ENCODE measurements around the gene DLGAP4. TPM values are rescaled to one million over a fixed set of nuclear protein-coding genes. Genes with fewer than 3 reads are reported as not detected.

DLGAP4 gene
- total and polyA plus RNA-seq, 10 donors, result 12.0 to 60.9 (median 45.9) TPM

GRCh38 chr20:36425166-36425565 is 119.0 kb downstream of the DLGAP4 start:
- Histone ChIP-seq H3K36me3 (no peaks in the 10 kb centered on the region), H3K9me3 (no peaks in the 10 kb centered on the region), H3K4me3 (no peak overlapping the region), H3K27me3 (replicated peaks in 1 of 7) (peaks cover 0 to 10% (median 0%) of the 10 kb centered on the region in 7 donors), H3K4me1 (no peaks in the 10 kb centered on the region), H3K27ac (no peak overlapping the region)
- intact Hi-C loops (cut with DNase I; ENCODE audit: low total_unique reads), result no loop called here
- DNase-seq, result no peak
- 64 to 73% (median 70%) methylated on average over 4 of the region's 4 CpGs for WGBS, 5 donors
- TF ChIP-seq CTCF (IDR thresholded peaks at IDR 0.05 in 8 of 11, conservative IDR thresholded peaks at IDR 0.05 in 3 of 11) (no peak), POLR2AphosphoS5 (IDR thresholded peaks at IDR 0.05) (no peak), POLR2A (IDR thresholded peaks at IDR 0.05) (no peak)

GRCh38 chr20:36431604-36432003 is 125.5 kb downstream of the DLGAP4 start:
- H3K27me3 ChIP-seq (replicated peaks in 1 of 7), result peaks cover 0 to 9% (median 0%) of the 10 kb centered on the region in 7 donors
- 87 to 96% (median 93%) methylated on average over 23 to 24 of the region's 24 CpGs for WGBS, 5 donors
- no peak overlapping the region for H3K27ac ChIP-seq
- H3K9me3 ChIP-seq, result no peaks in the 10 kb centered on the region
- peaks cover 4 to 11% (median 9%) of the 10 kb centered on the region in 6 donors for H3K4me1 ChIP-seq
- DNase-seq, result no peak
- TF ChIP-seq CTCF (IDR thresholded peaks at IDR 0.05 in 8 of 11, conservative IDR thresholded peaks at IDR 0.05 in 3 of 11) (no peak), POLR2A (IDR thresholded peaks at IDR 0.05) (no peak), POLR2AphosphoS5 (IDR thresholded peaks at IDR 0.05) (no peak)
- H3K36me3 ChIP-seq, result no peaks in the 10 kb centered on the region
- no peak overlapping the region for H3K4me3 ChIP-seq
- intact Hi-C loops (cut with DNase I; ENCODE audit: low total_unique reads), result no loop called here

DNA sequence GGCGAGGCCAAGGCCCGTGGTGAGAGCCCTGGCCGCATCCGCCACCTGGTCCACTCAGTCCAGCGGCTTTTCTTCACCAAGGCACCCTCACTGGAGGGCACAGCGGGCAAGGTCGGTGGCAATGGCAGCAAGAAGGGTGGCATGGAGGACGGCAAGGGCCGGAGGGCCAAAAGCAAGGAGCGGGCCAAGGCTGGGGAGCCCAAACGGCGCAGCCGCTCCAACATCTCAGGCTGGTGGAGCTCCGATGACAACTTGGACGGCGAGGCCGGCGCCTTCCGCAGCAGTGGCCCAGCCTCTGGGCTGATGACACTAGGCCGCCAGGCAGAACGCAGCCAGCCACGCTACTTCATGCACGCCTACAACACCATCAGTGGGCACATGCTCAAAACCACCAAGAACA is 126.0 kb downstream of the DLGAP4 start:
- Histone ChIP-seq H3K36me3 (no peaks in the 10 kb centered on the region), H3K27ac (no peak overlapping the region), H3K27me3 (replicated peaks in 1 of 7) (peaks cover 0 to 14% (median 0%) of the 10 kb centered on the region in 7 donors), H3K9me3 (no peaks in the 10 kb centered on the region), H3K4me3 (no peak overlapping the region), H3K4me1 (peaks cover 4 to 14% (median 10%) of the 10 kb centered on the region in 6 donors)
- WGBS, 5 donors, result 94 to 96% (median 94%) methylated on average over 17 to 23 of the region's 23 CpGs
- intact Hi-C loops (cut with DNase I; ENCODE audit: low total_unique reads), result no loop called here
- DNase-seq, result no peak
- TF ChIP-seq POLR2AphosphoS5 (IDR thresholded peaks at IDR 0.05) (no peak), CTCF (IDR thresholded peaks at IDR 0.05 in 8 of 11, conservative IDR thresholded peaks at IDR 0.05 in 3 of 11) (no peak), POLR2A (IDR thresholded peaks at IDR 0.05) (no peak)

DNA sequence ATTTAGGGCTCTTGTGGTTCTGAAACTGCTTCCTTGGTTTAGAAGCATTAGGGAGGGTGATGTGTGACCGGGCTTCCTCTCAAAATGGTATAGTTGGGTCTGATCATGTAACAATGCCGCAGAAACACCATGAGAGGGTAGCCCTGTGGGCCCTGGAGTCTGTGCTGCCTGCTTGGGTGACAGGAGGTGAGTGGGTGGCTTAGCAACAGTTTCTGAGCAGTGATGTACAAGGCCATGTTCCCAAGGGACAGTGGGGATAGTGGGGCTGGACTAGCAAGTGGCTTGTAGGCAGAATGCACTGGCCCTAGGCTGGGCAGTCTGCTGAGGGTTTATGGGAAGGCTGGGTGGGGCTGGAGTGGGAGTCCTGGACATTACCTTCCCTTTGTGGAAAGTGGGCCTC is 128.2 kb downstream of the DLGAP4 start:
- H3K9me3 ChIP-seq, result no peaks in the 10 kb centered on the region
- 28 to 46% (median 33%) methylated on average over 2 of the region's 2 CpGs for WGBS, 5 donors
- H3K27ac ChIP-seq, result no peak overlapping the region
- intact Hi-C loops (cut with DNase I; ENCODE audit: low total_unique reads), result no loop called here
- no peaks in the 10 kb centered on the region for H3K36me3 ChIP-seq
- peaks cover 0 to 15% (median 0%) of the 10 kb centered on the region in 7 donors for H3K27me3 ChIP-seq (replicated peaks in 1 of 7)
- no peak for TF ChIP-seq POLR2A (IDR thresholded peaks at IDR 0.05)
- TF ChIP-seq CTCF (IDR thresholded peaks at IDR 0.05 in 8 of 11, conservative IDR thresholded peaks at IDR 0.05 in 3 of 11), result no peak
- TF ChIP-seq POLR2AphosphoS5 (IDR thresholded peaks at IDR 0.05), result no peak
- H3K4me1 ChIP-seq, result peaks cover 4 to 17% (median 11%) of the 10 kb centered on the region in 6 donors
- DNase-seq, result no peak
- H3K4me3 ChIP-seq, result no peak overlapping the region
